PC-9 (cell line): ENCODE results near the gene NEUROD6. TPM values are rescaled to one million over a fixed set of nuclear protein-coding genes. Genes with fewer than 3 reads are reported as not detected.

Experiments
- BruUV-seq: library from RNA; stranded (reverse); fragments of 400-500 nt; replicated peaks from 2 replicates; lab custom pipeline; 2021; lab: Mats Ljungman, UMichigan
- CTCF ChIA-PET: fragments of 300-600 bp; sonication (Branson Sonifier 250); formaldehyde crosslinking; loops from one replicate; lab custom pipeline; 2022; ENCODE audit warnings: antibody characterized with exemption; lab: Charles Lee
- POLR2A ChIA-PET: fragments of 300-600 bp; sonication (Branson Sonifier 250); formaldehyde crosslinking; loops from one replicate; lab custom pipeline; 2022; ENCODE audit warnings: antibody characterized with exemption; ENCODE audit not compliant: unreplicated experiment; lab: Charles Lee
- DNase-seq, 2 experiments: peaks; one replicate each; pipeline versions ENCODE4 v3.0.0 to v3.0.0-alpha.2; 2015 to 2022; ENCODE audit warnings: mixed read lengths in 1 of 2
- H2AFZ ChIP-seq: fragments of 200-600 bp; sonication (generic); 2 replicates; pipeline ENCODE4 v1.8.1; 2017; ENCODE audit warnings: antibody characterized with exemption
- H3F3A ChIP-seq: fragments of 200-600 bp; sonication (generic); 2 replicates; pipeline ENCODE4 v1.8.1; 2017; ENCODE audit warnings: antibody characterized with exemption, mild to moderate bottlenecking, low read depth; ENCODE audit not compliant: insufficient read depth
- H3K27ac ChIP-seq: fragments of 200-600 bp; sonication (generic); 2 replicates; pipeline ENCODE4 v1.6.1; 2016; ENCODE audit warnings: mixed run types
- H3K27me3 ChIP-seq: fragments of 200-600 bp; sonication (generic); 2 replicates; pipeline ENCODE4 v1.6.1; 2016; ENCODE audit warnings: low read depth, mixed run types; ENCODE audit not compliant: insufficient read depth
- H3K36me3 ChIP-seq: fragments of 200-600 bp; sonication (generic); 2 replicates; pipeline ENCODE4 v1.6.1; 2016; ENCODE audit warnings: low read depth, mixed run types
- H3K4me1 ChIP-seq: fragments of 200-600 bp; sonication (generic); replicated peaks from 2 replicates; pipeline ENCODE4 v1.6.1; 2016; ENCODE audit warnings: mixed run types; ENCODE audit not compliant: insufficient read depth
- H3K4me2 ChIP-seq: fragments of 200-600 bp; sonication (generic); 2 replicates; pipeline ENCODE4 v1.6.1; 2017; ENCODE audit warnings: mixed run types
- H3K4me3 ChIP-seq: fragments of 200-600 bp; sonication (generic); 2 replicates; pipeline ENCODE4 v1.6.1; 2016; ENCODE audit warnings: mixed run types
- H3K79me2 ChIP-seq: fragments of 200-600 bp; sonication (generic); 2 replicates; pipeline ENCODE4 v1.6.1; 2017; ENCODE audit warnings: low read depth, mixed run types
- H3K9me2 ChIP-seq: fragments of 200-600 bp; sonication (generic); 2 replicates; pipeline ENCODE4 v1.8.1; 2017; ENCODE audit warnings: mild to moderate bottlenecking; ENCODE audit not compliant: insufficient read depth
- H3K9me3 ChIP-seq: fragments of 200-600 bp; sonication (generic); 2 replicates; pipeline ENCODE4 v1.8.1; 2016; ENCODE audit warnings: low read depth; ENCODE audit not compliant: insufficient read depth
- H4K20me1 ChIP-seq: fragments of 200-600 bp; sonication (generic); 2 replicates; pipeline ENCODE4 v1.8.1; 2017; ENCODE audit not compliant: insufficient read depth
- CTCF ChIP-seq: fragments of 200-600 bp; sonication (generic); conservative IDR thresholded peaks from 2 replicates; pipeline ENCODE4 v1.6.1; 2017; ENCODE audit warnings: mixed run types, antibody characterized with exemption, mild to moderate bottlenecking, moderate library complexity
- EZH2 ChIP-seq: fragments of 200-600 bp; sonication (generic); IDR thresholded peaks from 2 replicates; pipeline ENCODE4 v1.8.0; 2017; ENCODE audit warnings: antibody characterized with exemption, low read depth
- intact Hi-C: fragments of 100-400 bp; cut with micrococcal nuclease; formaldehyde crosslinking; loops from one replicate; pipeline ENCODE4 v1.10.0; 2022; ENCODE audit not compliant: unreplicated experiment
- total RNA-seq: library from RNA; stranded (reverse); gene quantifications from 2 replicates; pipeline ENCODE4 v1.2.3, GENCODE V29; 2021

Gene NEUROD6
- total RNA-seq, 1 experiment from 2014 or later = not detected

DNA sequence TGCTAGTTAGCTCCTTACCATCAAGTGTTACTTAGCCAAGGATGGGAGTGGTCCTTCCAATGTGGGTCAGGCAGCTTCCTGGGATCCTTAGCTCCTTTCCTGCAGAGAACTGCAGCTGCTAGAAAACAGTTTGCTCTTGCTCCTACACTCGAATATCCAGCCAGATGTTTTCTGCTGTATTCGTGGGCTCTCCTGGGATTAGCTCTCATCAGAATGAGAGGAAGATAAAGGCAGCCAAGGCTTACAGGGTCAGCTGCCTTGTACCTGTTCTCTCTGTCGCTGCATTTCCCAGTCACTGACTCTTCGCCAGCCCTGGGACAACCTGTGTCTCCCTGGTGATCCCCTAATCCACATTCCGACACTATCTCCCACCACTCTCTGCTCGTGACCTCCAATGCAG is 29.0 kb downstream of the NEUROD6 start:
- H3K4me3 ChIP-seq = no peak overlapping the region
- no peak for TF ChIP-seq EZH2
- no peak for TF ChIP-seq CTCF
- no peaks in the 10 kb centered on the region for H3K9me2 ChIP-seq
- H3K4me1 ChIP-seq = no peaks in the 10 kb centered on the region
- H4K20me1 ChIP-seq = no peaks in the 10 kb centered on the region
- no peak overlapping the region for H2AFZ ChIP-seq
- ChIA-PET CTCF (no interaction called here), POLR2A (no interaction called here)
- H3K36me3 ChIP-seq = no peaks in the 10 kb centered on the region
- H3K27ac ChIP-seq = no peak overlapping the region
- no peaks in the 10 kb centered on the region for H3K9me3 ChIP-seq
- peaks cover 69% of the 10 kb centered on the region for H3K27me3 ChIP-seq
- BruUV-seq = no TSS peak
- intact Hi-C loops = no loop called here
- no peaks in the 10 kb centered on the region for H3K79me2 ChIP-seq
- no peaks in the 10 kb centered on the region for H3F3A ChIP-seq
- no peak for DNase-seq
- no peak overlapping the region for H3K4me2 ChIP-seq

GRCh38 chr7:31310321-31310935 is 30.1 kb downstream of the NEUROD6 start:
- no peak overlapping the region for H3K4me2 ChIP-seq
- H3K27me3 ChIP-seq = peaks cover 79% of the 10 kb centered on the region
- H3K36me3 ChIP-seq = no peaks in the 10 kb centered on the region
- H3K27ac ChIP-seq = no peak overlapping the region
- intact Hi-C loops = no loop called here
- BruUV-seq = no TSS peak
- H2AFZ ChIP-seq = no peak overlapping the region
- ChIA-PET CTCF (no interaction called here), POLR2A (no interaction called here)
- no peak overlapping the region for H3K4me3 ChIP-seq
- no peaks in the 10 kb centered on the region for H3F3A ChIP-seq
- no peaks in the 10 kb centered on the region for H3K9me2 ChIP-seq
- no peaks in the 10 kb centered on the region for H3K9me3 ChIP-seq
- TF ChIP-seq EZH2 (no peak), CTCF (no peak)
- H4K20me1 ChIP-seq = no peaks in the 10 kb centered on the region
- no peaks in the 10 kb centered on the region for H3K79me2 ChIP-seq
- no peak for DNase-seq
- no peaks in the 10 kb centered on the region for H3K4me1 ChIP-seq

DNA sequence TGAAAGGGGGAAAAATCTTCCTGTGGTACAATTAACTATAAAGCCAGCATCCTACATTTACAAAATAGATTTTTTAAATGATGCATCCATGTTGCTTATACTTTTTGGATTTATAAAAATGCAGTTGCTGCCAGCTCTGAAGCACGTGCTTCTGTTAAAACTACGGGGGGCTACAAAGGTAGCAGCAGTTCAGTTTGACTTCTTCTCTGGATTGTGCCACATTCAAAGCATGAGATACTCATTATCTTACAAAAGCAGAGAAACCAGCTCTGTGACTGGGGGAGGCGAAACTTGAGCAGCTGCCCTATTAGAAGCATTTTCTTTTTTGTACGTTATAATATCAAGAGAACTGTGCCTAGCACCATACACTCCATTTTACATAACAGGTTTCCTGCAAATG is 31.1 kb downstream of the NEUROD6 start:
- TF ChIP-seq EZH2 (no peak), CTCF (no peak)
- CTCF ChIA-PET = interaction anchor here (0.5 kb wide), 1 partner anchor 175 kb away, joined by 8 read pairs; no protein-coding TSS in a partner anchor

More for the DNA sequence above, 31.1 kb downstream of the NEUROD6 start:
- H3K4me2 ChIP-seq = no peak overlapping the region
- H4K20me1 ChIP-seq = no peaks in the 10 kb centered on the region
- no peak for DNase-seq
- H3K27me3 ChIP-seq = peaks cover 77% of the 10 kb centered on the region
- H3K9me3 ChIP-seq = no peaks in the 10 kb centered on the region
- POLR2A ChIA-PET = no interaction called here
- no peak overlapping the region for H2AFZ ChIP-seq
- H3K79me2 ChIP-seq = no peaks in the 10 kb centered on the region
- no peak overlapping the region for H3K27ac ChIP-seq
- intact Hi-C loops = no loop called here
- H3K9me2 ChIP-seq = no peaks in the 10 kb centered on the region
- no peaks in the 10 kb centered on the region for H3K4me1 ChIP-seq
- H3K36me3 ChIP-seq = no peaks in the 10 kb centered on the region
- no TSS peak for BruUV-seq
- H3K4me3 ChIP-seq = no peak overlapping the region
- no peaks in the 10 kb centered on the region for H3F3A ChIP-seq
